Nephron (organoid): ENCODE results near the gene PSTPIP2.

Source experiments
- H3K27ac Mint-ChIP-seq, 3 experiments: 2 replicates each; pipeline ENCODE4 v1.8.0; 2020; ENCODE audit warnings: mixed read lengths in 3 of 3, mild to moderate bottlenecking in 2 of 3, moderate library complexity in 1 of 3
- H3K27me3 Mint-ChIP-seq: 2 replicates; pipeline ENCODE4 v1.8.0; 2021; ENCODE audit warnings: low read depth, mild to moderate bottlenecking, moderate library complexity, mixed read lengths
- H3K36me3 Mint-ChIP-seq: 2 replicates; pipeline ENCODE4 v1.8.0; 2020; ENCODE audit warnings: low read depth, mixed read lengths
- H3K4me1 Mint-ChIP-seq: 2 replicates; pipeline ENCODE4 v1.8.0; 2020; ENCODE audit warnings: mixed read lengths
- H3K4me3 Mint-ChIP-seq, 3 experiments: 2 replicates each; pipeline ENCODE4 v1.8.0; 2020; ENCODE audit warnings: mild to moderate bottlenecking in 3 of 3, mixed read lengths in 3 of 3, moderate library complexity in 2 of 3
- H3K9me3 Mint-ChIP-seq: 2 replicates; pipeline ENCODE4 v1.8.0; 2020; ENCODE audit warnings: mixed read lengths
- TF ChIP-seq, protein P1 (sequence below), 3 experiments: fragments of 200-600 bp; sonication (generic); IDR thresholded peaks; one replicate each; pipeline ENCODE4 v1.5.0; 2021; ENCODE audit warnings: antibody characterized with exemption in 3 of 3; ENCODE audit not compliant: unreplicated experiment in 3 of 3

Gene PSTPIP2

DNA sequence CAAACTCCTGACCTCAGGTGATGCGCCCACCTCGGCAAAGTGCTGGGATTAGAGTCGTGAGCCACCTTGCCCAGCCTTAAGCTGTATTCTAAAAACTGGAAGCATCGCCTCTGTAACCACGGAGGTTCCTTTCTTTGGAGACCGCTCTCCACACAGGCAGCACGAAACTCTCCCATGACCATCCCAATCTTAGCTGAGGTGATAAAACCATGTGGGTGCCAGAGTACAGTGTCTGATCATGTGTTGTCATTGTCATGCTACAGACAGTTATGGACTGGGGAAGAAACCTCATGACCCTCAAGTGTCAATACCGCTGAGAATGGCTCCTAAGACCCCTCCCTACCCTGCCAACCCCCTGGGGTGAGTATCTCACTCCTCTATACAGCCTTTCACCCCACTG is 63.5 kb downstream of the PSTPIP2 start:
- Mint-ChIP-seq H3K9me3 (no peaks in the 10 kb centered on the region), H3K4me3 (no peak overlapping the region), H3K27me3 (no peaks in the 10 kb centered on the region), H3K27ac (no peak overlapping the region), H3K36me3 (peaks cover 24% of the 10 kb centered on the region), H3K4me1 (no peaks in the 10 kb centered on the region)
- TF ChIP-seq, protein P1, sequence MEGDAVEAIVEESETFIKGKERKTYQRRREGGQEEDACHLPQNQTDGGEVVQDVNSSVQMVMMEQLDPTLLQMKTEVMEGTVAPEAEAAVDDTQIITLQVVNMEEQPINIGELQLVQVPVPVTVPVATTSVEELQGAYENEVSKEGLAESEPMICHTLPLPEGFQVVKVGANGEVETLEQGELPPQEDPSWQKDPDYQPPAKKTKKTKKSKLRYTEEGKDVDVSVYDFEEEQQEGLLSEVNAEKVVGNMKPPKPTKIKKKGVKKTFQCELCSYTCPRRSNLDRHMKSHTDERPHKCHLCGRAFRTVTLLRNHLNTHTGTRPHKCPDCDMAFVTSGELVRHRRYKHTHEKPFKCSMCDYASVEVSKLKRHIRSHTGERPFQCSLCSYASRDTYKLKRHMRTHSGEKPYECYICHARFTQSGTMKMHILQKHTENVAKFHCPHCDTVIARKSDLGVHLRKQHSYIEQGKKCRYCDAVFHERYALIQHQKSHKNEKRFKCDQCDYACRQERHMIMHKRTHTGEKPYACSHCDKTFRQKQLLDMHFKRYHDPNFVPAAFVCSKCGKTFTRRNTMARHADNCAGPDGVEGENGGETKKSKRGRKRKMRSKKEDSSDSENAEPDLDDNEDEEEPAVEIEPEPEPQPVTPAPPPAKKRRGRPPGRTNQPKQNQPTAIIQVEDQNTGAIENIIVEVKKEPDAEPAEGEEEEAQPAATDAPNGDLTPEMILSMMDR (IDR thresholded peaks at IDR 0.05; ENCODE audit: unreplicated experiment in 3 of 3) = no peak

DNA sequence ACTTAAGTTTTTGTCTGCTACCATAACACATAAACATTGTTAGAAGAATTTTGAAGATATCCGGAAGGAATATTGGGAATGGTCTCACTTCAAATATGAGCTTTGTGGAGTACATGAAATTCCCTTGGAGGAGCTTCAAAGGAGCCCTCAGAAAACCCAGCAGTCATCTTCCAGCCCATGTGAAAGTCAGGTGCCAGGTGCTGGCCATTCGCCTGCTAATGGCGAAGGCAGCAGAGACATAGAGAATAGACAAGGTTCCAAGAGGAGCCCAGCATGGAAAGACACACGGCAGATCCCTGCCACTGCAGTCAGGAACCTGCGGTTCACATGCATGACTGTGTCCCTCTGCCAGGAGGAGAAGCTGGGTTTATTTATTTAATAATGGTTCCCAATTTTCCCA is 64.9 kb downstream of the PSTPIP2 start:
- Mint-ChIP-seq H3K27me3 (no peaks in the 10 kb centered on the region), H3K36me3 (peaks cover 34% of the 10 kb centered on the region), H3K4me3 (no peak overlapping the region)

DNA sequence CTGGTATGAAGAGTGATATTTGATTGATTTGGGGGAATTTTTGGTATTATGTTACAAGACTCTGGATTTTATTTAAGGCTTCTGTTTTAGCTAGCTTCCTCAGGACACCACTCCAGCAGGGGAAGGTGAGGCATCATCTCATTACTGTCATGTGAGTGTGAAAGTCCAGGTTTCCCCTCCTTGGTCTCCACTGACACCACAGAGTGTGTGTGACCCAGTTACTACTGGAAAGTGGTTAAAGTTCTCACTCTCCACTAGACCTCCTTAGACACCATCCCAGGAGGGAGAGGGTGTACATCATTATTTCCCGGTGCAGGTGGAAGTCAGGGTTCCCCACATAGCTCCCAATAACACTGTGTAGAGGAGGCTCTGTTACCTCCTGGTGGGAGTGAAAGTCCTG is 69.1 kb downstream of the PSTPIP2 start:
- Mint-ChIP-seq H3K4me1 (no peaks in the 10 kb centered on the region), H3K9me3 (peaks cover 15% of the 10 kb centered on the region), H3K36me3 (peaks cover 31% of the 10 kb centered on the region), H3K27me3 (no peaks in the 10 kb centered on the region), H3K4me3 (no peak overlapping the region), H3K27ac (no peak overlapping the region)
- TF ChIP-seq, protein P1 (IDR thresholded peaks at IDR 0.05; ENCODE audit: unreplicated experiment in 3 of 3) = no peak

More for the DNA sequence above, 64.9 kb downstream of the PSTPIP2 start:
- Mint-ChIP-seq H3K9me3 (peaks cover 9% of the 10 kb centered on the region), H3K4me1 (no peaks in the 10 kb centered on the region), H3K27ac (no peak overlapping the region)
- TF ChIP-seq, protein P1 (IDR thresholded peaks at IDR 0.05; ENCODE audit: unreplicated experiment in 3 of 3) = no peak

DNA sequence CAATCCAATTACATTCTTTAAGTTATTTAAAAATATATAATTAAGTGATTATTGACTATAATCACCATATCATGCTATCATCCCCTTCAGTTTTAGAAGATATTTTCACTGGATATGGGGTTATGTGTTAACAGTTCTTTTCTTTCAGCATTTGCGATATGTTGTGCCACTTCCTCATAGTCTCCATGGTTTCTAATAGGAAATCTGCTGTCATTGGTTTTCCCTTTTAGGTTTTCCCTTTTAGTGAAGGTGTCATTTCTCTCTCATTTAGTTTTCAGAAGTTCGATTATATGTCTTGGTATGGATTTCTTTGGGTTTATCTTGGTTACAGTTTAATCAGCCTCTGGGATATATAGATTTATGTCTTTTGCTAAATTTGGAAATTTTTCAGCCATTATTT is 70.2 kb downstream of the PSTPIP2 start:
- peaks cover 15% of the 10 kb centered on the region for H3K9me3 Mint-ChIP-seq
- peaks cover 31% of the 10 kb centered on the region for H3K36me3 Mint-ChIP-seq
- no peaks in the 10 kb centered on the region for H3K27me3 Mint-ChIP-seq
- TF ChIP-seq, protein P1 (IDR thresholded peaks at IDR 0.05; ENCODE audit: unreplicated experiment in 3 of 3) = no peak
- H3K27ac Mint-ChIP-seq = no peak overlapping the region
- no peak overlapping the region for H3K4me3 Mint-ChIP-seq
- no peaks in the 10 kb centered on the region for H3K4me1 Mint-ChIP-seq

DNA sequence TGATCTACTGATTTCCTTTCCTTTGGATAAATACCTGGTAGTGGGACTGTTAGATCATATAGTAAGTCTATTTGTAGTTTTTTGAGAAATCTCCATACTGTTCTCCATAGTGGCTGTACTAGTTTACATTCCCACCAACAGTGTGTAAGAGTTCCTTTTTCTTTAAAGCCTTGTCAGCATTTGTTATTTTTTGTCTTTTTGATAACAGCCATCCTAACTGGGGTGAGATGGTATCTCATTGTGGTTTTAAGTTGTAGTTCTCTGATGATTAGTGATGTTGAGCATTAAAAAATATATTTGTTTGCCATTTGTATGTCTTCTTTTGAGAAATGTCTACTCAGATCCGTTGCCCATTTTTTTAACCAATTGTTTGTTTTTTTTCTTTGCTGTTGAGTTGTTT is 71.0 kb downstream of the PSTPIP2 start:
- Mint-ChIP-seq H3K36me3 (peaks cover 31% of the 10 kb centered on the region), H3K27ac (no peak overlapping the region), H3K27me3 (no peaks in the 10 kb centered on the region), H3K4me1 (no peaks in the 10 kb centered on the region), H3K9me3 (peaks cover 15% of the 10 kb centered on the region), H3K4me3 (no peak overlapping the region)
- TF ChIP-seq, protein P1 (IDR thresholded peaks at IDR 0.05; ENCODE audit: unreplicated experiment in 3 of 3) = no peak

DNA sequence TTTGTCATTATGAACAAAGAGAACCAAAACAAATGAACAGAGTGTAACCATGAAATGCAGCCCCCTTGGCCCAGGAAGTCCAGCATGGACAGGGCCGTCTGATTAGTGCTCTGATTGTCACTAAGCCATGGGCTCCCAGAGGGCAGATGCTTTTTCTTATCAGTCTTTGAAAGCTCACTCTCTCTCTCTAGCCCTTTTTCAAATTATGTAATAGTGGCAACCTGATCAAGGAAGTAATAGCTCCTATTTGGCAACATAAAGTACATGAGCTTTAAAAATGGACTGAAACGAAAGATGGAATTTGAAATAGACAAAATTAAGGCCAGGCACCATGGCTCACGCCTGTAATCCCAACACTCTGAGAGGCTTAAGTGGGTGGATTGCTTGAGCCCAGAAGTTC is 72.5 kb downstream of the PSTPIP2 start:
- H3K4me1 Mint-ChIP-seq = no peaks in the 10 kb centered on the region
- no peak overlapping the region for H3K27ac Mint-ChIP-seq
- TF ChIP-seq, protein P1 (IDR thresholded peaks at IDR 0.05; ENCODE audit: unreplicated experiment in 3 of 3) = no peak
- peaks cover 26% of the 10 kb centered on the region for H3K36me3 Mint-ChIP-seq
- no peak overlapping the region for H3K4me3 Mint-ChIP-seq
- H3K9me3 Mint-ChIP-seq = peaks cover 15% of the 10 kb centered on the region
- H3K27me3 Mint-ChIP-seq = no peaks in the 10 kb centered on the region
